ENCODE results near the gene MED15.

DNA sequence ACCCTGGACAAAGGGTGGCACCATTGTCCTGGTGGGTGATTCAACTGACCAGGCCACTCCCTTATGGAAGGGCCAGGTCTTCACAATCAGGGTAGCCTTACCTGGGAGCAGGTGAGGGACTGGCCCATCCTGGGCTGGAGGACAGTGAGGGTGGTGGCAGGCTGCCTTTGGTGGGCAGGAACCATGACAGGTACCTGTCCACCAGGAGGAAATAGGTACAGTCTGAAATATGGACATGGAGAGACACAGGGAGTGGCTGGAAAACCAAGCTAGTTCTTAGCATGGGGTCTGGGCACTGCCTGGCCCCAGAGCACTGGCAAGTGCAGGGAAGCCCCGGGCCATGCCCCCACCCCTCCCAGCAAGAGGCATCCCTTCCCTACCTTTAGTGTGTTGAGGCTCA is 113.8 kb downstream of the MED15 start:
- no peak for TF ChIP-seq JUN (IDR thresholded peaks at IDR 0.05)
- TF ChIP-seq RARB (CRISPR knock-in tag; IDR thresholded peaks at IDR 0.05): no peak
- no peak for TF ChIP-seq CTCF (IDR thresholded peaks at IDR 0.05)
- no peak for TF ChIP-seq POLR2A (IDR thresholded peaks at IDR 0.05; ENCODE audit: low read length)
- TF ChIP-seq, protein P1, sequence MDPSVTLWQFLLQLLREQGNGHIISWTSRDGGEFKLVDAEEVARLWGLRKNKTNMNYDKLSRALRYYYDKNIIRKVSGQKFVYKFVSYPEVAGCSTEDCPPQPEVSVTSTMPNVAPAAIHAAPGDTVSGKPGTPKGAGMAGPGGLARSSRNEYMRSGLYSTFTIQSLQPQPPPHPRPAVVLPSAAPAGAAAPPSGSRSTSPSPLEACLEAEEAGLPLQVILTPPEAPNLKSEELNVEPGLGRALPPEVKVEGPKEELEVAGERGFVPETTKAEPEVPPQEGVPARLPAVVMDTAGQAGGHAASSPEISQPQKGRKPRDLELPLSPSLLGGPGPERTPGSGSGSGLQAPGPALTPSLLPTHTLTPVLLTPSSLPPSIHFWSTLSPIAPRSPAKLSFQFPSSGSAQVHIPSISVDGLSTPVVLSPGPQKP (IDR thresholded peaks at IDR 0.05; ENCODE audit: low read depth, low read length): no peak

Data from A549 (cell line).